Osteoblast (primary cell): Measurements from ENCODE around the gene LCN12. TPM values are rescaled to one million over a fixed set of nuclear protein-coding genes. Genes with fewer than 3 reads are reported as not detected.

Experiments
- DNase-seq: peaks from one replicate; pipeline ENCODE4 v3.0.0; 2011; ENCODE audit warnings: low spot score, mixed read lengths; ENCODE audit not compliant: insufficient read length; ENCODE audit errors: missing footprints
- H2AFZ ChIP-seq: 2 replicates; pipeline ENCODE4 v1.6.0; 2011; ENCODE audit warnings: mild to moderate bottlenecking, low read length
- H3K27ac ChIP-seq: 2 replicates; pipeline ENCODE4 v1.5.1; 2011; ENCODE audit warnings: mild to moderate bottlenecking, low read depth, low read length, moderate library complexity
- H3K27me3 ChIP-seq: 2 replicates; pipeline ENCODE4 v1.6.0; 2012; ENCODE audit warnings: mild to moderate bottlenecking, control low read depth, inconsistent platforms, low read length, moderate library complexity; ENCODE audit not compliant: insufficient read depth
- H3K36me3 ChIP-seq: 2 replicates; pipeline ENCODE4 v1.5.1; 2011; ENCODE audit warnings: mild to moderate bottlenecking, low read length, control low read depth, moderate library complexity; ENCODE audit not compliant: insufficient read depth
- H3K4me1 ChIP-seq: 2 replicates; pipeline ENCODE4 v1.5.1; 2011; ENCODE audit warnings: mild to moderate bottlenecking, low read length, control low read depth, moderate library complexity; ENCODE audit not compliant: insufficient read depth
- H3K4me2 ChIP-seq: 2 replicates; pipeline ENCODE4 v1.6.0; 2011; ENCODE audit warnings: mild to moderate bottlenecking, low read length; ENCODE audit not compliant: insufficient read depth
- H3K4me3 ChIP-seq: fragments of 200-600 bp; sonication (generic); 3 replicates; pipeline ENCODE4 v1.5.1; 2012; ENCODE audit warnings: mild to moderate bottlenecking, low read length, inconsistent platforms; ENCODE audit not compliant: insufficient read depth
- H3K79me2 ChIP-seq: 2 replicates; pipeline ENCODE4 v1.6.0; 2012; ENCODE audit warnings: mild to moderate bottlenecking, low read length, control low read depth, inconsistent platforms; ENCODE audit not compliant: insufficient read depth
- H3K9me3 ChIP-seq: 2 replicates; pipeline ENCODE4 v1.5.1; 2011; ENCODE audit warnings: low read depth, low read length, control low read depth
- H4K20me1 ChIP-seq: 2 replicates; pipeline ENCODE4 v1.6.0; 2012; ENCODE audit warnings: mild to moderate bottlenecking, low read length, control low read depth; ENCODE audit not compliant: insufficient read depth
- CTCF ChIP-seq: IDR thresholded peaks from 2 replicates; pipeline ENCODE4 v1.5.1; 2011; ENCODE audit warnings: mild to moderate bottlenecking, low read depth, low read length, moderate library complexity; ENCODE audit errors: extremely low read depth
- total RNA-seq: library from RNA; depleted of rRNA; stranded (reverse); fragments of >200 nt; gene quantifications from 2 replicates; pipeline ENCODE4 v1.2.3, GENCODE V29; 2012

LCN12 gene
- total RNA-seq, 1 donor: not detected

- H3K9me3 ChIP-seq: no peaks in the 10 kb centered on the region
- H3K27ac ChIP-seq: no peak overlapping the region
- no peak overlapping the region for H3K4me3 ChIP-seq
- peak; percentile 46 for DNase-seq
- peaks cover 3% of the 10 kb centered on the region for H4K20me1 ChIP-seq
- no peaks in the 10 kb centered on the region for H3K79me2 ChIP-seq
- H3K4me1 ChIP-seq: no peaks in the 10 kb centered on the region
- TF ChIP-seq CTCF: no peak
- peaks cover 35% of the 10 kb centered on the region for H3K36me3 ChIP-seq
- H3K27me3 ChIP-seq: no peaks in the 10 kb centered on the region
- H2AFZ ChIP-seq: no peak overlapping the region
- H3K4me2 ChIP-seq: no peak overlapping the region
Observed at GRCh38 chr9:136917902-136918301, 34.2 kb upstream of the LCN12 start.

- Histone ChIP-seq H3K4me2 (no peak overlapping the region), H3K79me2 (no peaks in the 10 kb centered on the region), H3K9me3 (no peaks in the 10 kb centered on the region), H3K27me3 (no peaks in the 10 kb centered on the region), H3K4me3 (no peak overlapping the region), H3K4me1 (no peaks in the 10 kb centered on the region), H2AFZ (no peak overlapping the region), H4K20me1 (peaks cover 3% of the 10 kb centered on the region), H3K36me3 (peaks cover 39% of the 10 kb centered on the region), H3K27ac (no peak overlapping the region)
- TF ChIP-seq CTCF: no peak
- DNase-seq: peak; percentile 36
Observed at GRCh38 chr9:136920069-136920468, 32.0 kb upstream of the LCN12 start.

- H3K36me3 ChIP-seq: peaks cover 34% of the 10 kb centered on the region
- no peak for TF ChIP-seq CTCF
Observed at GRCh38 chr9:136920734-136921231, 31.3 kb upstream of the LCN12 start.

GRCh38 chr9:136921307-136921706 is 30.8 kb upstream of the LCN12 start:
- H3K4me2 ChIP-seq: no peak overlapping the region
- TF ChIP-seq CTCF: no peak

More at GRCh38 chr9:136920734-136921231, 31.3 kb upstream of the LCN12 start:
- no peaks in the 10 kb centered on the region for H3K79me2 ChIP-seq
- peaks cover 2% of the 10 kb centered on the region for H4K20me1 ChIP-seq
- H3K4me1 ChIP-seq: no peaks in the 10 kb centered on the region
- DNase-seq: peak; percentile 57
- H3K9me3 ChIP-seq: no peaks in the 10 kb centered on the region
- H3K4me3 ChIP-seq: no peak overlapping the region
- no peaks in the 10 kb centered on the region for H3K27me3 ChIP-seq
- H3K4me2 ChIP-seq: no peak overlapping the region
- H3K27ac ChIP-seq: no peak overlapping the region
- H2AFZ ChIP-seq: no peak overlapping the region

More at GRCh38 chr9:136921307-136921706, 30.8 kb upstream of the LCN12 start:
- Histone ChIP-seq H3K4me3 (no peak overlapping the region), H3K9me3 (no peaks in the 10 kb centered on the region), H3K27me3 (no peaks in the 10 kb centered on the region), H3K36me3 (peaks cover 31% of the 10 kb centered on the region), H2AFZ (no peak overlapping the region), H4K20me1 (no peaks in the 10 kb centered on the region), H3K4me1 (no peaks in the 10 kb centered on the region), H3K79me2 (no peaks in the 10 kb centered on the region), H3K27ac (no peak overlapping the region)
- peak; percentile 25 for DNase-seq
